K562 (cell line): ENCODE data around the gene WDR81. TPM values are rescaled to one million over a fixed set of nuclear protein-coding genes. Genes with fewer than 3 reads are reported as not detected.

ENCODE experiments used
- BRF1 ChIP-seq: IDR thresholded peaks from 3 replicates; pipeline ENCODE4 v1.6.1; 2011; ENCODE audit warnings: borderline replicate concordance, mild to moderate bottlenecking; ENCODE audit not compliant: insufficient read length; ENCODE audit errors: extremely low read depth
- EP300 ChIP-seq: IDR thresholded peaks from 2 replicates; pipeline ENCODE4 v1.6.1; 2012; ENCODE audit warnings: low read length, improper control_type of control experiment
- ETV5 ChIP-seq: sonication (generic); formaldehyde crosslinking; IDR thresholded peaks from 2 replicates; pipeline ENCODE4 v1.4.0; 2020; ENCODE audit warnings: low read depth, mild to moderate bottlenecking, missing genetic modification reagents
- FOXA1 ChIP-seq: fragments of 450-650 bp; IDR thresholded peaks from 2 replicates; pipeline ENCODE4 v1.6.1; 2016; ENCODE audit warnings: mild to moderate bottlenecking, borderline replicate concordance
- FOXA3 ChIP-seq, 2 experiments: fragments of 450-650 bp in 1 of 2; sonication (generic) in 1 of 2; formaldehyde crosslinking; IDR thresholded peaks in 1 of 2; conservative IDR thresholded peaks in 1 of 2; 2 replicates each; pipeline versions ENCODE4 v1.4.0 to v1.8.0; 2020 to 2022; ENCODE audit warnings: mild to moderate bottlenecking in 2 of 2, missing genetic modification reagents in 1 of 2
- GABPA ChIP-seq: fragments of 200-800 bp; sonication (Bioruptor generic); conservative IDR thresholded peaks from 2 replicates; pipeline ENCODE4 v1.6.1; 2016; ENCODE audit warnings: low read depth, missing genetic modification characterization, missing compliant biosample characterization
- HIVEP1 ChIP-seq: fragments of 250-450 bp; sonication (Bioruptor Pico); IDR thresholded peaks from 2 replicates; pipeline ENCODE4 v1.4.0; 2020; ENCODE audit warnings: mild to moderate bottlenecking
- KAT8 ChIP-seq: fragments of 450-650 bp; IDR thresholded peaks from 2 replicates; pipeline ENCODE4 v1.6.1; 2016; ENCODE audit warnings: low read depth, mild to moderate bottlenecking
- KDM4B ChIP-seq, 2 experiments: fragments of 450-650 bp in 1 of 2; sonication (generic) in 1 of 2; IDR thresholded peaks; 2 replicates each; pipeline ENCODE4 v1.6.1; 2016 to 2017; ENCODE audit warnings: borderline replicate concordance in 2 of 2, antibody characterized with exemption in 1 of 2, low read depth in 1 of 2, mild to moderate bottlenecking in 1 of 2
- MCM2 ChIP-seq: fragments of 450-650 bp; IDR thresholded peaks from 2 replicates; pipeline ENCODE4 v1.6.1; 2017; ENCODE audit warnings: low read depth, mild to moderate bottlenecking
- RNF2 ChIP-seq: sonication (generic); IDR thresholded peaks from 2 replicates; pipeline ENCODE4 v1.6.1; 2016
- SIN3A ChIP-seq, 2 experiments: fragments of 150-350 bp in 1 of 2; IDR thresholded peaks; 2 replicates each; pipeline ENCODE4 v1.6.1; 2011 to 2016; ENCODE audit warnings: borderline replicate concordance in 2 of 2, low read depth in 2 of 2, low read length in 2 of 2, mild to moderate bottlenecking in 2 of 2, moderate library complexity in 2 of 2; ENCODE audit not compliant: control insufficient read depth in 1 of 2
- SP1 ChIP-seq: sonication (generic); formaldehyde crosslinking; IDR thresholded peaks from 2 replicates; pipeline ENCODE4 v1.8.1; 2022; ENCODE audit warnings: mild to moderate bottlenecking, missing genetic modification reagents
- TARDBP ChIP-seq: fragments of 450-650 bp; IDR thresholded peaks from 2 replicates; pipeline ENCODE4 v1.6.1; 2016
- TBL1XR1 ChIP-seq, 2 experiments: IDR thresholded peaks; 2 replicates each; pipeline ENCODE4 v1.6.1; 2012; ENCODE audit warnings: improper control_type of control experiment in 2 of 2, low read length in 2 of 2, mild to moderate bottlenecking in 1 of 2
- TRIM24 ChIP-seq, 2 experiments: fragments of 450-650 bp; IDR thresholded peaks; 2 replicates each; pipeline ENCODE4 v1.6.1; 2016
- U2AF2 ChIP-seq: fragments of 200-400 bp; formaldehyde crosslinking; optimal IDR thresholded peaks from 2 replicates; pipeline ENCODE3; 2017; ENCODE audit warnings: low read depth, mild to moderate bottlenecking, low read length
- polyA plus RNA-seq, 8 experiments: library from polyadenylated mRNA; depleted of rRNA in 4 of 8; stranded (reverse) in 5 of 8; unstranded in 3 of 8; fragments of >200 nt; fragmentation: Nextera tagmentation in 2 of 8; fragmentation: Illumina TruSeq in 1 of 8; extraction: Ambion mirVana in 2 of 8; extraction: Trizol in 1 of 8; gene quantifications; 2 replicates each; pipeline versions ENCODE4 v1.2.1 to v1.2.3, GENCODE V29; 2011 to 2014; ENCODE audit warnings: inconsistent platforms in 1 of 8, missing spikeins in 1 of 8
- total RNA-seq, 7 experiments: library from RNA; depleted of rRNA in 6 of 7; stranded (reverse); fragments of >200 nt in 6 of 7; fragmentation: Illumina TruSeq in 2 of 7; extraction: Trizol in 2 of 7; gene quantifications; 2 replicates each; pipeline versions ENCODE4 v1.2.1 to v1.2.3, GENCODE V29; 2011 to 2021; ENCODE audit warnings: low replicate concordance in 1 of 7
- TF ChIP-seq, protein P1 (sequence below): sonication (generic); formaldehyde crosslinking; IDR thresholded peaks from 2 replicates; pipeline ENCODE4 v1.8.0; 2022; ENCODE audit warnings: missing genetic modification reagents, mild to moderate bottlenecking, moderate library complexity, borderline replicate concordance
- TF ChIP-seq, protein P2 (sequence below), 2 experiments: IDR thresholded peaks in 1 of 2; conservative IDR thresholded peaks in 1 of 2; 2 replicates each; pipeline ENCODE4 v1.6.1; 2016; ENCODE audit warnings: low read depth in 2 of 2, mild to moderate bottlenecking in 1 of 2, missing compliant biosample characterization in 1 of 2, missing genetic modification characterization in 1 of 2, moderate library complexity in 1 of 2
- TF ChIP-seq, protein P3 (sequence below): fragments of 450-650 bp; IDR thresholded peaks from 2 replicates; pipeline ENCODE4 v1.7.0; 2016; ENCODE audit warnings: borderline replicate concordance
- TF ChIP-seq, protein P4 (sequence below), 2 experiments: fragments of 450-650 bp; IDR thresholded peaks; 2 replicates each; pipeline ENCODE4 v1.6.1; 2016

Gene WDR81
- total and polyA plus RNA-seq, 9 of the 15 experiments (the other 6 are each of a cell fraction or from before 2014, with no cell fraction given) = 0.01 to 17.1 (median 3.3) TPM

DNA sequence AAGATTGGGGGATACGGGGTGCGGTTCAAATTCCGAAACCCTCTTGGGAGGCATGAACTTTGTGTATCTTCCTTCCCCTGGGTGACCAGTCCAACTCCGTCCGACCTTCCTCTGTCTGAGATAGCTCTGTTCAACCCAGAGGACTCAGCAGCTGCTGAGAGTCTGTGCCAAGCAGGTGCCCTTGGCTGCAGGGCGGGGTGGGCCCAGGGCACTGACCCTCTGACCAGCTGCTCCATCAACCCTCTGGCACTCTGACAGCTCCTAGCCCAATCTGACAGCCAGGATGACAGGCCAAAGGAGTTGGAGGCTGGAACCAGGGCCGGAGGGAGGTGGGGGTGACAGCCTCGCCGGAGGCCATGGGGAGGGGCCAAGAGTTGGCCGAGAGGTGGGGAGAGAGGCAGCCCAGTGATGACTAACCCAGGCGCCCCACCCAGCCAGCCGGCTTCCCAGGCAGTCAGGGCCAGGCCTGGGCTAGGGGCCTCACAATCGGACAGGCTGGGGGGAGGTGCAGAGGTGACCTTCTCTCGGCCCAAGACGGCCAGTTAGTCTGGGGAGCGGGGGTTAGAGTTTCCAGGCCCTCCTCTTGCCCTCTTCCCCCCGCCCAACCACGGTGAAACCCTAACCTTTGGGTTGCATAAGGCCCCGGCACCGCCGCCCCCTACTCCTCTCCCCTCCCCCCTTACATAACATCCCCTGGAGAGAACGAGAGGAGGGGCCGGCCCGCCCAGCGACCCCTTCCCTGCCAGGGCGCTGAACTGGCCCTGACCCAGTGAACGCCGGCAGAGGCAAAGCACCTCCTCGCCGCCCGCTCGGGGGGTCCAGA is 9.3 kb upstream of the WDR81 start (continued):
- TF ChIP-seq BRF1 (no peak), TRIM24 (IDR thresholded peaks at IDR 0.05) (no peak), SIN3A (IDR thresholded peaks at IDR 0.05; ENCODE audit: borderline replicate concordance in 2 of 2, control insufficient read depth in 1 of 2, low read depth in 2 of 2, low read length in 2 of 2) (peak in 1 of 2 experiments; percentile 89; a peak in 2 of 4 replicates), RNF2 (no peak), MCM2 (no peak), SP1 (CRISPR knock-in tag) (peak; percentile 64; the same call in 1 of the 2 replicates), HIVEP1 (CRISPR knock-in tag) (no peak), KDM4B (IDR thresholded peaks at IDR 0.05; ENCODE audit: borderline replicate concordance in 2 of 2, low read depth in 1 of 2) (no peak), ETV5 (no peak), FOXA3 (CRISPR knock-in tag; conservative IDR thresholded peaks at IDR 0.05 in 1 of 2, IDR thresholded peaks at IDR 0.05 in 1 of 2) (no peak), TBL1XR1 (IDR thresholded peaks at IDR 0.05; ENCODE audit: low read length in 2 of 2) (no peak; a peak in 1 of 4 replicates), TARDBP (no peak), U2AF2 (no peak), FOXA1 (no peak), EP300 (no peak; the same call in 1 of the 2 replicates), KAT8 (no peak), GABPA (tag) (no peak)
- TF ChIP-seq, protein P1, sequence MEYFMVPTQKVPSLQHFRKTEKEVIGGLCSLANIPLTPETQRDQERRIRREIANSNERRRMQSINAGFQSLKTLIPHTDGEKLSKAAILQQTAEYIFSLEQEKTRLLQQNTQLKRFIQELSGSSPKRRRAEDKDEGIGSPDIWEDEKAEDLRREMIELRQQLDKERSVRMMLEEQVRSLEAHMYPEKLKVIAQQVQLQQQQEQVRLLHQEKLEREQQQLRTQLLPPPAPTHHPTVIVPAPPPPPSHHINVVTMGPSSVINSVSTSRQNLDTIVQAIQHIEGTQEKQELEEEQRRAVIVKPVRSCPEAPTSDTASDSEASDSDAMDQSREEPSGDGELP = peak; percentile 90
- TF ChIP-seq, protein P2, sequence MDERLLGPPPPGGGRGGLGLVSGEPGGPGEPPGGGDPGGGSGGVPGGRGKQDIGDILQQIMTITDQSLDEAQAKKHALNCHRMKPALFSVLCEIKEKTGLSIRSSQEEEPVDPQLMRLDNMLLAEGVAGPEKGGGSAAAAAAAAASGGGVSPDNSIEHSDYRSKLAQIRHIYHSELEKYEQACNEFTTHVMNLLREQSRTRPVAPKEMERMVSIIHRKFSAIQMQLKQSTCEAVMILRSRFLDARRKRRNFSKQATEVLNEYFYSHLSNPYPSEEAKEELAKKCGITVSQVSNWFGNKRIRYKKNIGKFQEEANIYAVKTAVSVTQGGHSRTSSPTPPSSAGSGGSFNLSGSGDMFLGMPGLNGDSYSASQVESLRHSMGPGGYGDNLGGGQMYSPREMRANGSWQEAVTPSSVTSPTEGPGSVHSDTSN (CRISPR knock-in tag; IDR thresholded peaks at IDR 0.05; ENCODE audit: low read depth) = no peak
- TF ChIP-seq, protein P2 (tag; conservative IDR thresholded peaks at IDR 0.05; ENCODE audit: low read depth) = no peak
- TF ChIP-seq, protein P3, sequence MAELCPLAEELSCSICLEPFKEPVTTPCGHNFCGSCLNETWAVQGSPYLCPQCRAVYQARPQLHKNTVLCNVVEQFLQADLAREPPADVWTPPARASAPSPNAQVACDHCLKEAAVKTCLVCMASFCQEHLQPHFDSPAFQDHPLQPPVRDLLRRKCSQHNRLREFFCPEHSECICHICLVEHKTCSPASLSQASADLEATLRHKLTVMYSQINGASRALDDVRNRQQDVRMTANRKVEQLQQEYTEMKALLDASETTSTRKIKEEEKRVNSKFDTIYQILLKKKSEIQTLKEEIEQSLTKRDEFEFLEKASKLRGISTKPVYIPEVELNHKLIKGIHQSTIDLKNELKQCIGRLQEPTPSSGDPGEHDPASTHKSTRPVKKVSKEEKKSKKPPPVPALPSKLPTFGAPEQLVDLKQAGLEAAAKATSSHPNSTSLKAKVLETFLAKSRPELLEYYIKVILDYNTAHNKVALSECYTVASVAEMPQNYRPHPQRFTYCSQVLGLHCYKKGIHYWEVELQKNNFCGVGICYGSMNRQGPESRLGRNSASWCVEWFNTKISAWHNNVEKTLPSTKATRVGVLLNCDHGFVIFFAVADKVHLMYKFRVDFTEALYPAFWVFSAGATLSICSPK = no peak
- TF ChIP-seq, protein P4, sequence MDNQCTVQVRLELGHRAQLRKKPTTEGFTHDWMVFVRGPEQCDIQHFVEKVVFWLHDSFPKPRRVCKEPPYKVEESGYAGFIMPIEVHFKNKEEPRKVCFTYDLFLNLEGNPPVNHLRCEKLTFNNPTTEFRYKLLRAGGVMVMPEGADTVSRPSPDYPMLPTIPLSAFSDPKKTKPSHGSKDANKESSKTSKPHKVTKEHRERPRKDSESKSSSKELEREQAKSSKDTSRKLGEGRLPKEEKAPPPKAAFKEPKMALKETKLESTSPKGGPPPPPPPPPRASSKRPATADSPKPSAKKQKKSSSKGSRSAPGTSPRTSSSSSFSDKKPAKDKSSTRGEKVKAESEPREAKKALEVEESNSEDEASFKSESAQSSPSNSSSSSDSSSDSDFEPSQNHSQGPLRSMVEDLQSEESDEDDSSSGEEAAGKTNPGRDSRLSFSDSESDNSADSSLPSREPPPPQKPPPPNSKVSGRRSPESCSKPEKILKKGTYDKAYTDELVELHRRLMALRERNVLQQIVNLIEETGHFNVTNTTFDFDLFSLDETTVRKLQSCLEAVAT (IDR thresholded peaks at IDR 0.05) = no peak
